ENCODE measurements around the gene XIRP1.

The XIRP1 gene

GRCh38 chr3:39208463-39209055 lies 16.2 kb upstream of the XIRP1 start:
- DNase-seq (ENCODE audit: low read depth): no peak

GRCh38 chr3:39207361-39208186 lies 15.2 kb upstream of the XIRP1 start:
- no peak for DNase-seq (ENCODE audit: low read depth)

- DNase-seq (ENCODE audit: low read depth): no peak
These were observed 13.6 kb upstream of the XIRP1 start for GRCh38 chr3:39205919-39206516.

GRCh38 chr3:39205131-39205530 lies 12.7 kb upstream of the XIRP1 start:
- DNase-seq (ENCODE audit: low read depth): no peak

GRCh38 chr3:39203860-39204259 lies 11.5 kb upstream of the XIRP1 start:
- no peak for DNase-seq (ENCODE audit: low read depth)

GRCh38 chr3:39203402-39203801 lies 11.0 kb upstream of the XIRP1 start:
- no peak for DNase-seq (ENCODE audit: low read depth)

GRCh38 chr3:39202094-39202493 lies 9.7 kb upstream of the XIRP1 start:
- DNase-seq (ENCODE audit: low read depth): no peak

- DNase-seq (ENCODE audit: low read depth): no peak
These were observed 4.4 kb upstream of the XIRP1 start for GRCh38 chr3:39196671-39197356.

- DNase-seq (ENCODE audit: low read depth): no peak
These were observed 3.6 kb upstream of the XIRP1 start for GRCh38 chr3:39196034-39196433.

- no peak for DNase-seq (ENCODE audit: low read depth)
These were observed 996 bp upstream of the XIRP1 start for GRCh38 chr3:39193391-39193790.

GRCh38 chr3:39191773-39192172 lies 622 bp downstream of the XIRP1 start:
- DNase-seq (ENCODE audit: low read depth): no peak

GRCh38 chr3:39191111-39191510 lies 1.3 kb downstream of the XIRP1 start:
- DNase-seq (ENCODE audit: low read depth): no peak

GRCh38 chr3:39190281-39191025 lies 1.9 kb downstream of the XIRP1 start:
- no peak for DNase-seq (ENCODE audit: low read depth)

- no peak for DNase-seq (ENCODE audit: low read depth)
These were observed 2.5 kb downstream of the XIRP1 start for GRCh38 chr3:39189959-39190269.

- no peak for DNase-seq (ENCODE audit: low read depth)
These were observed 3.0 kb downstream of the XIRP1 start for GRCh38 chr3:39189150-39189958.

GRCh38 chr3:39188271-39189149 lies 3.9 kb downstream of the XIRP1 start:
- DNase-seq (ENCODE audit: low read depth): no peak

- DNase-seq (ENCODE audit: low read depth): no peak
These were observed 4.8 kb downstream of the XIRP1 start for GRCh38 chr3:39187372-39188155.

- no peak for DNase-seq (ENCODE audit: low read depth)
These were observed 5.7 kb downstream of the XIRP1 start for GRCh38 chr3:39186692-39187151.

GRCh38 chr3:39185959-39186691 lies 6.3 kb downstream of the XIRP1 start:
- no peak for DNase-seq (ENCODE audit: low read depth)

Measured in stimulated activated CD8-positive, alpha-beta memory T cell treated with anti-CD3 and anti-CD28 coated beads, Interleukin-15, amount 100 ng/mL, for 24 hours (primary cell).